PFSK-1 (cell line): ENCODE data around the gene WDR59.

ENCODE experiments used
- FOXP2 ChIP-seq: optimal IDR thresholded peaks from 2 replicates; pipeline ENCODE3; 2011; ENCODE audit warnings: borderline replicate concordance, control low read depth, inconsistent platforms; ENCODE audit not compliant: insufficient read depth; ENCODE audit errors: extremely low read length, extremely low read depth
- POLR2AphosphoS5 ChIP-seq: IDR thresholded peaks from 2 replicates; pipeline ENCODE4 v1.6.1; 2012; ENCODE audit warnings: low read depth, mild to moderate bottlenecking, control low read depth, low read length, moderate library complexity
- SIN3A ChIP-seq: IDR thresholded peaks from 2 replicates; pipeline ENCODE4 v1.6.1; 2012; ENCODE audit warnings: mild to moderate bottlenecking, low read length, moderate library complexity, borderline replicate concordance; ENCODE audit not compliant: insufficient read depth
- TAF1 ChIP-seq: IDR thresholded peaks from 2 replicates; pipeline ENCODE4 v1.6.1; 2012; ENCODE audit warnings: low read length, control low read depth, borderline replicate concordance; ENCODE audit not compliant: insufficient read depth
- TF ChIP-seq, protein P1 (sequence below), 2 experiments: IDR thresholded peaks; 2 replicates each; pipeline versions ENCODE4 v1.6.1 to v1.8.0; 2011 to 2012; ENCODE audit warnings: low read depth in 2 of 2, low read length in 2 of 2, control low read depth in 1 of 2, inconsistent platforms in 1 of 2, mild to moderate bottlenecking in 1 of 2, moderate library complexity in 1 of 2; ENCODE audit not compliant: insufficient read depth in 1 of 2

The WDR59 gene

DNA sequence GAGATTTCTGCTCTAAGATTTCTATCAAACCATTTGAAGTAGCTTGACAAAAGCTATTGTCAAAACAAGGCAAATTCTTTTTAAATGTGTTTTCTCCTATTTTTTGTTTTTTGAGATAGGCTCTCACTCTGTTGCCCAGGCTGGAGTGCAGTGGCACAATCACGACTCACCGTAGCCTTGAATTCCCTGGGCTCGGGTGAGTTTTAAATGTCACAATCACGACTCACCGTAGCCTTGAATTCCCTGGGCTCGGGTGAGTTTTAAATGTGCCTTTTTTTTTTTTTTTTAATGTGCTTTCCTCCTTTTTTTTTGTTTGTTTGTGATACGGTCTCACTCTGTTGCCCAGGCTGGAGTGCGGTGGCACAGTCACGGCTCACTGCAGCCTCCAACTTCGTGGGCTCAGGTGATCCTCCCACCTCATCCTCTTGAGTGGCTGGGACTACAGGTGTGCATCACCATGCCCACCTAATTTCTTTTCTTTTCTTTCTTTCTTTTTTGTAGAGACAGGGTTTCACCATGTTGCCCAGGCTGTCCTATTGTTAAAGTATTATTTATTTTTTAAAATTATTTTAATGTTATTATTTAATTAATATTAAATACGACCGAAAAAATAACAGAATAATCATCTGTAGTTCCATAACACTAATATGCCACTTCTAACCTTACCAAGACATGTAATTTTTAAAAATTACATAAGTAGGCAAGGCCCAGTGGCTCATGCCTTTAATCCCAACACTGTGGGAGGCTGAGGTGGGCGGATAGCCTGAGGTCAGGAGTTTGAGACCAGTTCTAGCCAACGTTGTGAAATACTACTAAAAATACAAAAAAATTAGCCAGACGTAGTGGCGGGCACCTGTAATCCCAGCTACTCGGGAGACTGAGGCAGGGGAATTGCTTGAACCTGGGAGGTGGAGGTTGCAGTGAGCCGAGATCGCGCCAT lies 140.6 kb downstream of the WDR59 start:
- no peak for TF ChIP-seq POLR2AphosphoS5
- TF ChIP-seq, protein P1, sequence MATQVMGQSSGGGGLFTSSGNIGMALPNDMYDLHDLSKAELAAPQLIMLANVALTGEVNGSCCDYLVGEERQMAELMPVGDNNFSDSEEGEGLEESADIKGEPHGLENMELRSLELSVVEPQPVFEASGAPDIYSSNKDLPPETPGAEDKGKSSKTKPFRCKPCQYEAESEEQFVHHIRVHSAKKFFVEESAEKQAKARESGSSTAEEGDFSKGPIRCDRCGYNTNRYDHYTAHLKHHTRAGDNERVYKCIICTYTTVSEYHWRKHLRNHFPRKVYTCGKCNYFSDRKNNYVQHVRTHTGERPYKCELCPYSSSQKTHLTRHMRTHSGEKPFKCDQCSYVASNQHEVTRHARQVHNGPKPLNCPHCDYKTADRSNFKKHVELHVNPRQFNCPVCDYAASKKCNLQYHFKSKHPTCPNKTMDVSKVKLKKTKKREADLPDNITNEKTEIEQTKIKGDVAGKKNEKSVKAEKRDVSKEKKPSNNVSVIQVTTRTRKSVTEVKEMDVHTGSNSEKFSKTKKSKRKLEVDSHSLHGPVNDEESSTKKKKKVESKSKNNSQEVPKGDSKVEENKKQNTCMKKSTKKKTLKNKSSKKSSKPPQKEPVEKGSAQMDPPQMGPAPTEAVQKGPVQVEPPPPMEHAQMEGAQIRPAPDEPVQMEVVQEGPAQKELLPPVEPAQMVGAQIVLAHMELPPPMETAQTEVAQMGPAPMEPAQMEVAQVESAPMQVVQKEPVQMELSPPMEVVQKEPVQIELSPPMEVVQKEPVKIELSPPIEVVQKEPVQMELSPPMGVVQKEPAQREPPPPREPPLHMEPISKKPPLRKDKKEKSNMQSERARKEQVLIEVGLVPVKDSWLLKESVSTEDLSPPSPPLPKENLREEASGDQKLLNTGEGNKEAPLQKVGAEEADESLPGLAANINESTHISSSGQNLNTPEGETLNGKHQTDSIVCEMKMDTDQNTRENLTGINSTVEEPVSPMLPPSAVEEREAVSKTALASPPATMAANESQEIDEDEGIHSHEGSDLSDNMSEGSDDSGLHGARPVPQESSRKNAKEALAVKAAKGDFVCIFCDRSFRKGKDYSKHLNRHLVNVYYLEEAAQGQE (IDR thresholded peaks at IDR 0.05; ENCODE audit: insufficient read depth in 1 of 2, low read depth in 2 of 2, low read length in 2 of 2): no peak
- TF ChIP-seq SIN3A: no peak
- TF ChIP-seq FOXP2: no peak
- no peak for TF ChIP-seq TAF1

DNA sequence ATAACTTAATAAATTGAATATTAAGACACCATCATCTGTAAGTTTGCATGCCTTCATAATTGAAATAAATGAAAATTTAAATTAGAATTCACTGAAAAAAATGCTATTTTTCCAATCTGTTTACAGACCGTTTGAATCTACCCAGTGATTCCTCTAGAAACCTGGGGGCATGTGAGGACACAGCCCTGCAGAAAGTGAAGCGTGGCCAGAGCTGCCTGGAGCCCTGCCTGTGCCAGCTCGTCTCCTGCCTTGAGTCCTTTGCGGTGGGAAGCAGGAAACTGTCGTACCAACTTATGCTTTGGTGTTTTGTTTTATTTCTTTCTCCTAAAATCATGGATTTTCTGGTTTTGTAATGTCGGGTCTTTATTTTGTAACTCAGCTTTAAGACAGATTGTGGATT lies 142.5 kb downstream of the WDR59 start:
- TF ChIP-seq FOXP2: no peak

DNA sequence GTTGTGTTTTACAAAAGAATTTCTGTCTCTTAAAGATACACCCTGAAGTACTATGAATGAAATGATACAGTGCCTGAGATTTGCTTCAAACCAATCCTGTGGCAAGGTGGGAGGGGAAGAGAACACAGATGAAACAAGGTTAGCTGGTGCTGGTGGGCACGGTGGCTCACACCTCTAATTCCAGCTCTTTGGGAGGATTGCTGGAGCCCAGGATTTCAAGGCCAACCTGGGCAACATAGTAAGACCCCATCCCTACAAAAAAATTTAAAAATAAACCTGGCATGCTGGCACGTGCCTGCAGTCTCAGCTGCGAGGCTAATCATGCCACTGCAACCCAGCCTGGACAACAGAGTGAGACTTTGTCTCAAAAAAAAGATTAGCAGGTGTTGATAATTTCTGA lies 143.0 kb downstream of the WDR59 start:
- TF ChIP-seq POLR2AphosphoS5 (no peak), FOXP2 (no peak), TAF1 (no peak), SIN3A (no peak)
- TF ChIP-seq, protein P1 (IDR thresholded peaks at IDR 0.05; ENCODE audit: insufficient read depth in 1 of 2, low read depth in 2 of 2, low read length in 2 of 2): no peak

DNA sequence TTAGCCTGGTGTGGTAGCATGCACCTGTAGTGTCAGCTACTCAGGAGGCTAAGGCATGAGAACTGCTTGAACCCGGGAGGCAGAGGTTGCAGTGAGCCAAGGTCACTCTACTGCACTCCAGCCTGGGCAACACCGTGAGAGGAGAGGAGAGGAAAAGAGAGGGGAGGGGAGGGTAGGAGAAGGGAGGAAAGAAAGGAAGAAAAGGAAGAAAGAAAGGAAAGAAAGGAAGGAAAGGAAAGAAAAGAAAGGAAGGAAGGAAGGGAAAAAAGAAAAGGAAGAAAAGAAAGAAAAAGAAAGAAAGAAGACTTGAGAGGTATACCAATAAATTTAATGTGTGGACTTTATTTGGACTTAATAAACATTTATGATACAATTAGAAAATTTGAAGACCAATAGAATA lies 143.5 kb downstream of the WDR59 start:
- TF ChIP-seq, protein P1 (IDR thresholded peaks at IDR 0.05; ENCODE audit: insufficient read depth in 1 of 2, low read depth in 2 of 2, low read length in 2 of 2): no peak
- TF ChIP-seq POLR2AphosphoS5 (no peak), FOXP2 (no peak), TAF1 (no peak), SIN3A (no peak)

DNA sequence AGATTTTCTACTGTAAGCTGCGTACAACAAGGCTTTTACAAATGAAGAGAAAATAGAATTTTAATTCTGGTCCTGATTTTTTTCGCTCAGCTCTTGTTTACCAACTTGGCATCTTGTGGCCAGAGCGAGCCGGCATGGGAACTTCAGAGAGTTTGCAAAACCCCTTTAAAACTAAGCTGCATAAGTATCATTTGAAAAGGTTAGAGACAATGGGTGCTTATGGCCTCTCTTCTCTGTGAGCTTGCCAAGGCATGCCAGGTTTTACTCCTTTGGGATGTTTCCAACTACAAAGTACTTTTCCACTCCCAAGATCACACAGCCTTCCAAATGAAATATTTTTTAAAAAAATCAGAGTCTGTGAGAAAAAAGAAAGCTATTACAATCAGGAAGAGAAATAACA lies 147.9 kb downstream of the WDR59 start:
- TF ChIP-seq TAF1 (no peak), SIN3A (no peak), POLR2AphosphoS5 (no peak), FOXP2 (no peak)
- TF ChIP-seq, protein P1 (IDR thresholded peaks at IDR 0.05; ENCODE audit: insufficient read depth in 1 of 2, low read depth in 2 of 2, low read length in 2 of 2): no peak
